Gastroesophageal sphincter (tissue), 4 donors: ENCODE measurements around the gene XPNPEP2. TPM values are rescaled to one million over a fixed set of nuclear protein-coding genes. Genes with fewer than 3 reads are reported as not detected.
A peak's percentile ranks its signal among the peaks of the same experiment; 100 is the strongest.

Experiments
- ATAC-seq: fragments of 150-250 bp; one replicate; pipeline ENCODE4 v1.9.1; 2016; ENCODE audit warnings: mild to moderate bottlenecking, moderate library complexity
- H3K27ac ChIP-seq, 4 donors: fragments of 200-600 bp; sonication (generic) in 3 of 4; 1 replicate in 3 of 4; 2 replicates in 1 of 4; pipeline ENCODE4 v1.5.1; 2016 to 2019
- H3K27me3 ChIP-seq: fragments of 200-600 bp; sonication (generic); one replicate; pipeline ENCODE4 v1.5.1; 2019
- H3K36me3 ChIP-seq, 2 donors: fragments of 200-600 bp; sonication (generic); one replicate each; pipeline ENCODE4 v1.5.1; 2019; ENCODE audit warnings: control low read depth in 1 of 2
- H3K4me1 ChIP-seq, 3 donors: fragments of 200-600 bp; sonication (generic); 1 replicate in 2 of 3; 2 replicates in 1 of 3; pipeline ENCODE4 v1.5.1; 2016 to 2019; ENCODE audit warnings: control low read depth in 2 of 3
- H3K4me3 ChIP-seq, 2 donors: fragments of 200-600 bp; sonication (generic); one replicate each; pipeline ENCODE4 v1.5.1; 2019; ENCODE audit warnings: mild to moderate bottlenecking in 1 of 2, moderate library complexity in 1 of 2
- H3K9me3 ChIP-seq, 3 donors: fragments of 200-600 bp; sonication (generic); one replicate each; pipeline ENCODE4 v1.5.1; 2017 to 2019; ENCODE audit warnings: control low read depth in 2 of 3
- CTCF ChIP-seq, 4 experiments: fragments of 200-600 bp in 2 of 4; fragments of 450-650 bp in 2 of 4; sonication (generic) in 1 of 4; IDR thresholded peaks; one replicate each; pipeline ENCODE4 v1.5.1; 2017 to 2019; ENCODE audit warnings: antibody characterized with exemption in 4 of 4, mild to moderate bottlenecking in 2 of 4, moderate library complexity in 2 of 4
- EP300 ChIP-seq: sonication (generic); formaldehyde crosslinking; IDR thresholded peaks from one replicate; pipeline ENCODE4 v1.6.1; 2017; ENCODE audit warnings: antibody characterized with exemption, mild to moderate bottlenecking
- POLR2A ChIP-seq, 2 donors: fragments of 450-650 bp; IDR thresholded peaks; one replicate each; pipeline ENCODE4 v1.6.1; 2017; ENCODE audit warnings: antibody characterized with exemption in 2 of 2, mild to moderate bottlenecking in 2 of 2, moderate library complexity in 1 of 2
- POLR2AphosphoS5 ChIP-seq: sonication (generic); formaldehyde crosslinking; IDR thresholded peaks from one replicate; pipeline ENCODE4 v1.6.1; 2017; ENCODE audit warnings: antibody characterized with exemption
- WGBS, 2 donors: methylation state at CpG; one replicate each; pipeline ENCODE4 v1.1.5; 2018; ENCODE audit warnings: low coverage in 1 of 2; 5-methylcytosine and 5-hydroxymethylcytosine counted together
- total RNA-seq, 4 donors: library from RNA; depleted of rRNA; stranded (reverse); fragments of >200 nt; gene quantifications; one replicate each; pipeline ENCODE4 v1.1.0, GENCODE V29; 2016

XPNPEP2 gene
- total RNA-seq, 4 donors from 2014 or later: 0.93 to 11.2 (median 6.5) TPM

GRCh38 chrX:129800186-129800585 is 61.4 kb downstream of the XPNPEP2 start:
- Histone ChIP-seq H3K4me3 (no peak overlapping the region), H3K27ac (no peak overlapping the region), H3K9me3 (no peaks in the 10 kb centered on the region), H3K4me1 (no peaks in the 10 kb centered on the region), H3K27me3 (no peaks in the 10 kb centered on the region), H3K36me3 (peaks cover 0 to 8% of the 10 kb centered on the region in 2 donors)
- ATAC-seq: no peak
- TF ChIP-seq POLR2A (IDR thresholded peaks at IDR 0.05): no peak
- TF ChIP-seq CTCF (IDR thresholded peaks at IDR 0.05): no peak
- TF ChIP-seq EP300: no peak
- no peak for TF ChIP-seq POLR2AphosphoS5
- WGBS, 2 donors: 55 to 90% methylated on average over 2 to 4 of the region's 4 CpGs

- H3K36me3 ChIP-seq: peaks cover 0 to 20% of the 10 kb centered on the region in 2 donors
- H3K27me3 ChIP-seq: no peaks in the 10 kb centered on the region
- 13 to 17% methylated on average over 1 of the region's 1 CpG for WGBS, 2 donors
- no peaks in the 10 kb centered on the region for H3K9me3 ChIP-seq
- H3K4me3 ChIP-seq: no peak overlapping the region
- no peaks in the 10 kb centered on the region for H3K4me1 ChIP-seq
- peak; percentile 25 for ATAC-seq
- TF ChIP-seq POLR2A (IDR thresholded peaks at IDR 0.05) (no peak), EP300 (no peak), POLR2AphosphoS5 (no peak), CTCF (IDR thresholded peaks at IDR 0.05) (no peak)
- H3K27ac ChIP-seq: no peak overlapping the region
Observed at GRCh38 chrX:129802863-129803262, 64.1 kb downstream of the XPNPEP2 start.

- TF ChIP-seq CTCF (IDR thresholded peaks at IDR 0.05) (no peak), POLR2AphosphoS5 (no peak), POLR2A (IDR thresholded peaks at IDR 0.05) (no peak), EP300 (no peak)
- peaks cover 0 to 25% of the 10 kb centered on the region in 2 donors for H3K36me3 ChIP-seq
- H3K9me3 ChIP-seq: no peaks in the 10 kb centered on the region
- H3K4me1 ChIP-seq: no peaks in the 10 kb centered on the region
- no CpG with 5 or more reads among the region's 4 CpGs for WGBS, 2 donors
- no peak for ATAC-seq
- H3K27ac ChIP-seq: no peak overlapping the region
- no peaks in the 10 kb centered on the region for H3K27me3 ChIP-seq
- H3K4me3 ChIP-seq: no peak overlapping the region
Observed at GRCh38 chrX:129804806-129805205, 66.0 kb downstream of the XPNPEP2 start.

- TF ChIP-seq CTCF (IDR thresholded peaks at IDR 0.05) (no peak), POLR2A (IDR thresholded peaks at IDR 0.05) (no peak), POLR2AphosphoS5 (no peak), EP300 (no peak)
- H3K36me3 ChIP-seq: peaks cover 0 to 58% of the 10 kb centered on the region in 2 donors
- no peaks in the 10 kb centered on the region for H3K9me3 ChIP-seq
- H3K27me3 ChIP-seq: no peaks in the 10 kb centered on the region
- 50 to 62% methylated on average over 2 of the region's 2 CpGs for whole genome bisulfite sequencing, 2 donors
- no peaks in the 10 kb centered on the region for H3K4me1 ChIP-seq
- peak; percentile 71 for ATAC-seq
- no peak overlapping the region for H3K4me3 ChIP-seq
- H3K27ac ChIP-seq: peak overlapping the region in 2 of 4 donors; percentile 9 to 24
Observed at GRCh38 chrX:129808158-129808828, 69.5 kb downstream of the XPNPEP2 start.
